Coronary artery (tissue), 2 donors: ENCODE data around the gene WDR4.
"Not testable (repeated sequence)": the region's sequence is repeated elsewhere in the genome, so short reads cannot be mapped to it uniquely, and the experiment has no call there.

Experiments
- DNase-seq: peaks from one replicate; pipeline ENCODE4 v3.0.0-alpha.2; 2017; ENCODE audit warnings: low spot score
- H3K27ac ChIP-seq, 2 donors: fragments of 200-600 bp; sonication (generic); one replicate each; pipeline ENCODE4 v1.5.1; 2016 to 2019
- H3K4me3 ChIP-seq: fragments of 200-600 bp; sonication (generic); 2 replicates; pipeline ENCODE4 v1.5.1; 2016; ENCODE audit warnings: mild to moderate bottlenecking, moderate library complexity
- CTCF ChIP-seq: fragments of 200-600 bp; sonication (generic); IDR thresholded peaks from one replicate; pipeline ENCODE4 v1.5.1; 2019; ENCODE audit warnings: antibody characterized with exemption

WDR4 gene

GRCh38 chr21:42852925-42853570 lies 26.3 kb downstream of the WDR4 start:
- Histone ChIP-seq H3K4me3 (no peak overlapping the region), H3K27ac (no peak overlapping the region)
- no peak for DNase-seq
- no peak for TF ChIP-seq CTCF

- no peak overlapping the region for H3K4me3 ChIP-seq
- no peak overlapping the region for H3K27ac ChIP-seq
- no peak for DNase-seq
- no peak for TF ChIP-seq CTCF
Observed at GRCh38 chr21:42851812-42852665, 27.3 kb downstream of the WDR4 start.

- Histone ChIP-seq H3K4me3 (no peak overlapping the region), H3K27ac (no peak overlapping the region)
- DNase-seq = no peak
- no peak for TF ChIP-seq CTCF
Observed at GRCh38 chr21:42850866-42851391, 28.4 kb downstream of the WDR4 start.

- no peak overlapping the region for H3K27ac ChIP-seq
- no peak for DNase-seq
- no peak for TF ChIP-seq CTCF
Observed at GRCh38 chr21:42850463-42850862, 28.9 kb downstream of the WDR4 start.

GRCh38 chr21:42849759-42850412 lies 29.5 kb downstream of the WDR4 start:
- no peak for DNase-seq
- no peak for TF ChIP-seq CTCF
- Histone ChIP-seq H3K4me3 (no peak overlapping the region), H3K27ac (no peak overlapping the region)

More at GRCh38 chr21:42850463-42850862, 28.9 kb downstream of the WDR4 start:
- no peak overlapping the region for H3K4me3 ChIP-seq

GRCh38 chr21:42848932-42849758 lies 30.2 kb downstream of the WDR4 start:
- TF ChIP-seq CTCF = no peak
- Histone ChIP-seq H3K4me3 (no peak overlapping the region), H3K27ac (no peak overlapping the region)
- no peak for DNase-seq

GRCh38 chr21:42848144-42848931 lies 31.0 kb downstream of the WDR4 start:
- H3K27ac ChIP-seq, DNase-seq, H3K4me3 ChIP-seq: not testable (repeated sequence)
